GM13977 (cell line): ENCODE measurements around the gene C9orf50.
"Not testable (repeated sequence)": the region's sequence is repeated elsewhere in the genome, so short reads cannot be mapped to it uniquely, and the experiment has no call there.

Experiments used
- DNase-seq: peaks from one replicate; pipeline ENCODE4 v3.0.0; 2012; ENCODE audit warnings: low spot score
- CTCF ChIP-seq: IDR thresholded peaks from 2 replicates; pipeline ENCODE4 v1.5.1; 2012; ENCODE audit warnings: mild to moderate bottlenecking, control low read depth; ENCODE audit not compliant: insufficient read depth; ENCODE audit errors: extremely low read depth, missing control alignments
- in situ Hi-C: fragments of 300-500 bp; cut with MboI; formaldehyde crosslinking; loops from one replicate; pipeline ENCODE4 v1.12.0; 2022; ENCODE audit warnings: low sequenced_read_pairs, low pct_unique_long_range_greater_than_20kb, mixed read lengths, inconsistent platforms; ENCODE audit not compliant: unreplicated experiment

Gene C9orf50

GRCh38 chr9:129637673-129638439 lies 17.0 kb upstream of the C9orf50 start:
- in situ Hi-C loops: no loop called here
- no peak for TF ChIP-seq CTCF
- no peak for DNase-seq

GRCh38 chr9:129637102-129637501 lies 16.2 kb upstream of the C9orf50 start:
- DNase-seq: no peak
- in situ Hi-C loops: no loop called here
- TF ChIP-seq CTCF: no peak

GRCh38 chr9:129636343-129636742 lies 15.4 kb upstream of the C9orf50 start:
- in situ Hi-C loops, DNase-seq: not testable (repeated sequence)

GRCh38 chr9:129635099-129636065 lies 14.5 kb upstream of the C9orf50 start:
- in situ Hi-C loops: no loop called here
- no peak for TF ChIP-seq CTCF
- no peak for DNase-seq

GRCh38 chr9:129633848-129634247 lies 12.9 kb upstream of the C9orf50 start:
- TF ChIP-seq CTCF: no peak
- DNase-seq: no peak
- in situ Hi-C loops: no loop called here

GRCh38 chr9:129633207-129633606 lies 12.3 kb upstream of the C9orf50 start:
- in situ Hi-C loops: no loop called here
- DNase-seq: no peak
- TF ChIP-seq CTCF: no peak

- in situ Hi-C loops: no loop called here
These were observed 11.6 kb upstream of the C9orf50 start for GRCh38 chr9:129632460-129632859.

More at GRCh38 chr9:129632460-129632859, 11.6 kb upstream of the C9orf50 start:
- no peak for TF ChIP-seq CTCF
- DNase-seq: no peak
